HG02884 (cell line): ENCODE data around the gene AKR1E2.

Source experiments
- ATAC-seq: cut with Tn5 transposase; IDR thresholded peaks from one replicate; pipeline ENCODE4 v1.9.1; 2021; ENCODE audit warnings: mild to moderate bottlenecking, moderate library complexity; ENCODE audit not compliant: unreplicated experiment

Gene AKR1E2

DNA sequence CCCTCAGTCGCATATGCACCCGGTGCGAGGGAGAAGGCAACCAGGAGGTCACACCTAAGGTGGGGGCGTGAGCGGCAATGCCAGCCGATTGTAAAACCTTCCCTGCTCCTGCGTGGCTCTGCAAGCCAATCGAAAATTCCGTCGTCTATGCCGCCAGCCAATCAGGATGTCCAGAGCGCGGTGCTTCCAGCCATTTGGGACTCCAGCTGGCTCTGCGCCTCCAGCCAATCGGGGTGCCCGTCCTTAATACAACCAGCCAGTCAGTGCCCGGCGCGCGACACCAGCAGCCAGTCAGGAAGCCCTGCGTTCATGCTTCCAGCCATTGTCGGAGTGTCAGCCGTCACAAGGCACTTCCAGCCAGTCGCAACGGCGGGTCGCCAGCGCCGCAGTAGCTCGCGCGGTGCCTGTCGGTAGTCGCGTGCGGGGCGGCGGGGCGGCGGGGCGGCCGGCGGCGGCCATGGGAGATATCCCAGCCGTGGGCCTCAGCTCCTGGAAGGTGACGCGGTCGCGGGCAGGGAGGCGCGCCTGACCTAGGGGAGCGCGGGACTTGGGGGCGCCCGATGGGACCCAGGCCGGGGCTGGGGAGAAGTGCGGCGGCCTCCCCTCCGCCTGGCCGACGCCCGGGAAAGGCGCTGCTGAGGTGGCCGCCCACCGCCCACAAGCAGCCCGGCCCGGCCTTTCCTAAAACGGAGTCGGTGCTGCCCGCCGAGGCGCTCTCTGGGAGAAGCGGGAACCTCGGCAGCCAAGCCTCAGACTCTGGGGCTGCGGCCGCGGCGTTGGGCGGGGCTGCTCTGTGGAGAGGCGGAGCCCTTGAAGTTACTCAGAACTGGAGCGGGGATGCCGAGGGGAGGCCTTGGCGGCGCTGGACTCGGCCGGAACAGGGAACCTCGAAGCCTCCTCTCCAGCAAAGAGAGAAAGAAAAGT, at the start of gene AKR1E2:
Gene AKR1E2 (plus strand): TSS at position 340 of the 924 bp plus-strand sequence. CDS start 118 bp downstream, at position 458.
- ATAC-seq = peak; percentile 82

- ATAC-seq = peak; percentile 85
Observed at GRCh38 chr10:4776234-4776638, 49.8 kb upstream of the AKR1E2 start.

GRCh38 chr10:4778761-4779160, 47.2 kb upstream of the AKR1E2 start:
- ATAC-seq = no peak

- ATAC-seq = no peak
Observed at GRCh38 chr10:4780091-4780490, 45.9 kb upstream of the AKR1E2 start.

DNA sequence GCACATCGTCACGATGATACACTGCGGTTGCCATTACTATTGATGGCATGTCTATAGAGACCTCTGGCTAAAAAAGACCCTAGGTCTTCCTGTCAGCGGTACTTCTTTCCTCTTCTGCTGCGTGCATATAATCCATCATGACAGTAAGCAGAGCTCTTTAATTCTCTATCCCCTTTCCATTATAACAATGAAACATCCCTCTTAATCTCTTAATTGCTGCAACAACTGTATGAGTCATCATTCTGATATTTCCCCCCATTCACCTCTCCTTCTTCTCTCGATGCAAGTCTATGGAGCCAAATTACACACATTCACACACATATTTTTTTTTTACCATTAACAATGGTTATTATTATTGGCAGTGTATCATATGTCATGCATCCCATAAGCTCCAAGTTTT, 45.2 kb upstream of the AKR1E2 start:
- no peak for ATAC-seq

DNA sequence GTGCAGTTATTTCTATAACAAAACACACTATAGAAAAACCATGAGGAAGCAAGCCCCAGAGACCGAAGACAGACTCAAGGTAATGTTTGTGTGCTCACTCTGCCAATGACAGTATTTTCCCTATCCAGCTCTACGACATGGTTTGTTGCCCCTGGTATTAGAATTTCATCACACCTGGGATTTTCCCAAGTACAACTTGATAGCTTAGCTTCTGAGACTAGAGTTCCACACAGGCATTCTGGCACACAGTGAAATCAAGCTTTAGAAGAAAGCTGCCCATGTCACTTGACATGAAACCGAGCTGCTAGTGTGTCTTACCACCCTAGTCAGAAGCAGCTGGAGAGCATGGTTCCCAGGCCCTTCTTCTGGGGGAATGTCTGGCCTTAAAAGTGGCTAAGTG, 44.1 kb upstream of the AKR1E2 start:
- ATAC-seq = no peak

DNA sequence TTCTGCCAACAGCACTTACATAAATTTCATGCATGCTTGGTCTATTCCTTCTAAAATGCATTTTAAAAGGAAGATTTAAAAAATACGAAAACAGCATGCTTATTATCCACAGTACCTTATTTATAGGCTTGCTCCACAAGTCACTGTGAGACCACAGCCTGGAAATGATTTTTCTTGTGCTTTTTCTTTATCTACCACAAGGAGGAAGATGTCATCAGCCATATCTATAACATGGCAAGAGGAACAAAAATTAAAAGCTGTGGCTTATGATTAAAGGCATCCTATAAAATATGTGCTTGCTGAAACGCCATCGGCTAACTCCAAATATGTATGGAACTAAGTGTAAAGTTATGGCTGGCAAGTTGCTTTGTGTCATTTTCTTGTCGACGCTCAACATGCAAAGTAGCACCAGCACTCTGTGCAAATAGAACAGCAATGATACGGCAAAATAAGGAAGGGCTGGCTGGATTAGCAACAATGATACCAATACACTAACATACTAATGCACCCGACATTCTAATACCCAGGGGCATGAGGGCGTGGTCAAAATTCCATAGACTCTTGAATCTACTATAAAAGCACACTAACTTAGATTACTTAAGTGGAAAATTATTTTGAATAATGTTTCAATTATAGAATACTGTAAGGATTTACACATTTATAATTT, 41.2 kb upstream of the AKR1E2 start:
- no peak for ATAC-seq

- no peak for ATAC-seq
Observed at GRCh38 chr10:4786043-4786839, 39.8 kb upstream of the AKR1E2 start.

GRCh38 chr10:4790045-4790444, 36.0 kb upstream of the AKR1E2 start:
- ATAC-seq = no peak

DNA sequence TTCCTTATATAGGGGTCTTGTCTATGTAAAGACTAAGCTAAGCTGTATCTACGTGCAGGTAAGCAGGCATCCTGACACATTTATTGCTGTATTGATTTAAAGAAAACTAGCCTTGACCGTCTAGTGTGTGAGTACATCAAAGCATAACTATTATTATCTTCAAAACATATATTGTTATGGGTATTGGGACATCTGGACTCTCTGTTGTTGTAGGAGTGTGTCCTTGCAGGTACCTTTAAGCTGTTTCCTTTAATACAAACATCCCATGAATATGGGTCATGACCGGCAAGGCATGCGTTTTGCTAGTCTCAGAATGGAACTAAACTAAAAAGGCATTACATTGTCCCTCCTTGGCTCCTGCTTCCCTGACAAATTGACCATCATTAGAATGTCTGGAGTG, 35.1 kb upstream of the AKR1E2 start:
- ATAC-seq = no peak

- no peak for ATAC-seq
Observed at GRCh38 chr10:4792381-4792780, 33.6 kb upstream of the AKR1E2 start.

DNA sequence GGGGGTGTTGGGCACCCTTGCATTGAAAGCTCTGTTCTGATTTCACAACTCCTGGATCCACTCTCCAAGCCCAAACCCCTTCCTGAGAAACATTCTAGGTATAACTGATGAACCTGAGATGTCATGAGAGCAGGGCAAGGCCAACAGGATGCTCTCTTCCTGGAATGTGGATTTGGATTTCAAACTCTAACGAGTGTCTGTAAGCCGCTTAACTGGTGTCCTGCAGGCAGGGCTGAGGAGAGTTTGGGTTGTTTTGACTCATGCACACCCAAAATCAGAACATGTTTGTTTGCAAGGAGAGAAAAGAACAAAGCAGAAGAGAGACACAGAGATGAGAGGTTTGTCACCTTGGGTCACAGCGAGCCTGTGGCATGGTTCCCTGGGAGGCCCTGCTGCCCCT, 24.6 kb upstream of the AKR1E2 start:
- ATAC-seq = no peak

DNA sequence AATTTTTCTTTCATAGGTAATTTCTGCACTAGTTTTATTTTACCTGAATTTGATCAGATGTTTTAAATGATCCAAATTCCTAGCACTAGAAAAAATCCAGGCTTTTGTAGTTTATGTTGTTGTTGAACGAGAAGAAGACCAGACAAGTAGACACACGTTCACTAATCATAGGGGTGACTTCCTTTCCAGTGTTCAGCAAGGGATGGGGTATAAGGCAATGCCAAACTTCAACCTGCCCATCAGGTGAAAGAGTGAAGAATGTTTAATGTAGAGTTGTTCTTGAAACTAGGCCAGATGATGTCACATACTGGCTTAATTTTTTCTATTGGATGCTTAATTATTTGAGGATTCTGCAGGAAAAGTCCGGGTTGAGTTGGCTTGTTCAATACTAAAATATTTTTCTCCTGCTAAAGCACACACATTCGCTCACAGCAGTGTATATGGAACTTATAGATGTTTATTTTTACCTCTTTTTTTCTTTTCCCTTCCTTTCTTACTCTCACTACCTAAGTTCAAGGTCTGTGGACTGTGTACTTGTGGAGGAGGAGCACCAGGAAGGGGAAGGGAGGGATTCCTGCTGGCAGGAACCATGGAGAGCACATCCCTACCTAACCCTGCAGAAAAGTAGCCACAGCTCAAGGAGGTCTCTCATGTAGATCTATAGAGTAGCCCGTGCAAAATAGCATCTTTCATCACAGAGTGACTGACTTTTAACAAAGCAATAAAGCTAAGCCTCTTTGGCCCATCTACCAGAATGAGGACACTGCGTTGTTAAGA, 23.1 kb upstream of the AKR1E2 start:
- ATAC-seq = no peak

DNA sequence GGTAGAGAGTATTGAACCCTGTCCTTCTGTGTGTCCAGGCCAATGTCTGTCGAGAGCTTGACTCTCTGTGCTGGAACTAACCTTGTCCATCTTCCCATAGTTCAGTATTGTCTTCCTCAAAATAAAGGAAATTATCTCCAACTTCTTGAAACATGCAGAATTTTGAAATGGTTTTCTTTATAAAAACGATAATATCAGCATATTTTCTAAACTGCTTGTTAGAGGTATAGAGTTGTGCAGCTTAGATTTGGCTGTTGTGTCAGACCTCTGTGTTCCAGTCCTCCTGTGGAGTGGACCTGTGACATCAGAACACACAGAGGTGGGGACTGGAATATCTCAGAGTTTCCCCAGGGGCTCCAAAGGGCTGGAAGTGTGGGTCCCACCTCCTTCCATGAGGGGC, 22.2 kb upstream of the AKR1E2 start:
- ATAC-seq = no peak

- ATAC-seq = no peak
Observed at GRCh38 chr10:4804465-4804864, 21.5 kb upstream of the AKR1E2 start.

DNA sequence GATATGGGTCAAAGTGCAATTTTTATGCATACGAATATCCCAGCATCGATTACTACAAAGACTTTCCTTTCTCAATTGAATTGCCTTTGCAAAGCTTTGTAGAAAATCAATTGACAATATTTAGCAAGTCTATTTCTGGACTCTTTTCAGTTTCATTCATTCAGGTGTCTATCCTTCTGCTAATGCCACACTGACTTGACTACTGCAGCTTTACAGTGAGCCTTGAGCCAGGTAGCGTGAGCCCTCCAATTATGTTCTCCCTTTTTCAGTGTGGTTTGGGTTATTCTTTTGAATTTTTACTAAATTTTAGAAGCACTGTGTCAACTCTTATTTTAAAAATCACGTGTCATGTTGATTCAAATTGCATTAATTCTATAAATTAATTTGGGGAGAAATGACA, 19.5 kb upstream of the AKR1E2 start:
- no peak for ATAC-seq

DNA sequence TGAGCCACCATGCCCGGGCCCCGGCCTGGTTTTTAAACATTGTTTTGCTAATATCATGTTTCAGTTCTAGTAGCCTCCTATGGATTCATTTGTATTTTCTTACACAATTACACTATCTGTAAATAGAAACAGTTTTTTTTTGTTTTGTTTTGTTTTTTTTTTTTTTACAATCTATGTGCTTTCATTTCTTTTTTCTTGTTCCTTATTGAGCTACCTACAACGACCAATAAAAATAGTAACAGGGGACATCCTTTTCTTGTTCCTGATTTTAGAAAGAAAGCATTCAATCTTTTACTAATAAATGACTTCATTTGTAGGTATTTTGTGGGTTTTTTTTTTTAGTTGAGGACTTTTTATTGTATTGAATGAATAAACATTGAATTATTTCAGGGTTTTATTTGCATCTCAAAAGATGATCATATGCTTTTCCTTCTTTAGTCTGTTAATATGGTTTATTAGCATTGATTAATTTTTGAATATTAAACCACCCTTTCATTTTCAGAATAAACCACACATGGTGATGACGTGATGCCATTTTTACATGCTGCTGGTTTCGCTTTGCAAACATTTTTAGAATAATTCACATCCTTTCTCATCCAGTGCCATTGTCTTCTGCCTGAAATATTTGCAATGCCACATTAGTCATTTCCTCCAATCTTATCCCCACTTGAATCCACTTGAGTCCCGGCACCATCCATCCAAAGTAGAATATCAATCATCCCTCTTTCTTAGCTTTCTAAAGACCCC, 18.1 kb upstream of the AKR1E2 start:
- peak; percentile 66 for ATAC-seq

- ATAC-seq = no peak
Observed at GRCh38 chr10:4809156-4809555, 16.9 kb upstream of the AKR1E2 start.

GRCh38 chr10:4810092-4810491, 15.9 kb upstream of the AKR1E2 start:
- no peak for ATAC-seq

DNA sequence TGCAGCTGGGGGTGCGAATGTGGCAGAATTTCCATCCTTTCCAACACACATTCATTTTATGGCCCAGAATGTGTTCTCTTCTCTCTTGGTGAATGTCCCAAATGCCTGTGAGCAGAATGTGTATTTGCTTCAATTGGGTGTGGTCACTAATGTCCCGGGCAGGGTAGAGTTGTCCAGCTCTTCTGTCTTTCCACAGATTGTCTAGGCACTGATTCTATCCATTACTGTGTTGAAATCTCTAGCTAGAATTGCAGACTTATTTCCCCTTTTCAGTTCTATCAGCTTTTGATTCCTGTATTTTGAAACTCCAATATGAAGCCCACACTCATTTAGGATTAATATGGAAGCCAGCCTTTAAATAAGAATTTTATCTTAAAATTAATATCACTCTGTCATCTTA, 14.0 kb upstream of the AKR1E2 start:
- no peak for ATAC-seq
